Small intestine (tissue), 7 donors: ENCODE measurements around the gene RPRD1A. TPM values are rescaled to one million over a fixed set of nuclear protein-coding genes. Genes with fewer than 3 reads are reported as not detected.
"Not testable (repeated sequence)": the region's sequence is repeated elsewhere in the genome, so short reads cannot be mapped to it uniquely, and the experiment has no call there.

ENCODE experiments used
- DNase-seq, 2 donors: peaks; one replicate each; pipeline versions ENCODE4 v3.0.0 to v3.0.0-alpha.2; 2013
- FAIRE-seq: peaks from 2 replicates; lab custom pipeline; 2012; peaks lifted over from hg19 to GRCh38; lab: Jason Lieb, UNC
- H3K27ac ChIP-seq, 3 donors: one replicate each; pipeline ENCODE4 v1.5.1; 2013; ENCODE audit warnings: low read length in 2 of 3, mild to moderate bottlenecking in 2 of 3, control low read depth in 1 of 3, inconsistent platforms in 1 of 3, low read depth in 1 of 3, moderate library complexity in 1 of 3
- H3K27me3 ChIP-seq, 3 donors: one replicate each; pipeline ENCODE4 v1.6.1; 2013; ENCODE audit warnings: low read length in 3 of 3, inconsistent platforms in 1 of 3; ENCODE audit not compliant: control insufficient read depth in 3 of 3, insufficient read depth in 3 of 3
- H3K36me3 ChIP-seq, 3 donors: one replicate each; pipeline ENCODE4 v1.6.1; 2013; ENCODE audit warnings: low read length in 3 of 3, inconsistent platforms in 1 of 3, low read depth in 1 of 3, mild to moderate bottlenecking in 1 of 3, moderate library complexity in 1 of 3; ENCODE audit not compliant: control insufficient read depth in 3 of 3, insufficient read depth in 2 of 3
- H3K4me1 ChIP-seq, 3 donors: one replicate each; pipeline ENCODE4 v1.6.1; 2013; ENCODE audit warnings: low read length in 2 of 3, inconsistent platforms in 1 of 3, low read depth in 1 of 3, mild to moderate bottlenecking in 1 of 3, moderate library complexity in 1 of 3; ENCODE audit not compliant: control insufficient read depth in 3 of 3, insufficient read depth in 2 of 3
- H3K4me3 ChIP-seq, 3 donors: one replicate each; pipeline ENCODE4 v1.5.1; 2013; ENCODE audit warnings: low read length in 3 of 3, control low read depth in 1 of 3, inconsistent platforms in 1 of 3, low read depth in 1 of 3, mild to moderate bottlenecking in 1 of 3, moderate library complexity in 1 of 3
- H3K9me3 ChIP-seq, 2 donors: one replicate each; pipeline ENCODE4 v1.6.1; 2013; ENCODE audit warnings: low read depth in 1 of 2, low read length in 1 of 2; ENCODE audit not compliant: control insufficient read depth in 2 of 2, insufficient read depth in 1 of 2
- WGBS, 3 donors: extraction: QIAGEN DNeasy Blood & Tissue Kit; methylation state at CpG; one replicate each; pipeline ENCODE4 v1.1.7; 2013; 5-methylcytosine and 5-hydroxymethylcytosine counted together
- polyA plus RNA-seq, 4 donors: library from polyadenylated mRNA; stranded (reverse) in 3 of 4; unstranded in 1 of 4; fragments of 200-250 nt in 3 of 4; fragments of 120-200 nt in 1 of 4; gene quantifications; one replicate each; pipeline versions ENCODE4 v1.2.1 to v1.2.3, GENCODE V29; 2013
- donor health status: healthy with polysubstance abuse.
- donor health status: control.
- donor health status: control.
- donor health status: Bipolar disorder and iron deficiency.
- donor health status: healthy.

Gene RPRD1A
- polyA plus RNA-seq, 4 donors = 11.1 to 49.8 (median 19.4) TPM

DNA sequence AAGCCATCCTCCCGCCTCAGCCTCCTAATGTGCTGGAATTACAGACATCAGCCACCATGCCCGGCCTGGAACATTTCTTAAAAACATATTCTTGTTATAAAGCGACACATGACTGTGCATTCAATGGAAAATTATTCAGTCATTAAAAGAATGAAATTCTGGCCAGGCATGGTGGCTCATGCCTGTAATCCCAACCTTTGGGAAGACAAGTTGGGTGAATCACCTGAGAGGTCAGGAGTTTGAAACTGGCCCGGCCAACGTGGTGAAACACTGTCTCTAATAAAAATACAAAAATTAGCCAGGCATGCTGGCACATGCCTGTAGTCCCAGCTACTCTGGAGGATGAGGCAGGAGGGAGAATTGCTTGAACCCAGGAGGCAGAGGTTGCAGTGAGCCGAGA lies 21.6 kb upstream of the RPRD1A start:
- no peak overlapping the region for H3K4me3 ChIP-seq
- H3K36me3 ChIP-seq = no peaks in the 10 kb centered on the region
- H3K27ac ChIP-seq = no peak overlapping the region
- 81 to 86% (median 83%) methylated on average over 6 of the region's 6 CpGs for WGBS, 3 donors
- no peaks in the 10 kb centered on the region for H3K9me3 ChIP-seq
- no peaks in the 10 kb centered on the region for H3K27me3 ChIP-seq
- DNase-seq (no peak), FAIRE-seq (no peak)
- H3K4me1 ChIP-seq = no peaks in the 10 kb centered on the region

DNA sequence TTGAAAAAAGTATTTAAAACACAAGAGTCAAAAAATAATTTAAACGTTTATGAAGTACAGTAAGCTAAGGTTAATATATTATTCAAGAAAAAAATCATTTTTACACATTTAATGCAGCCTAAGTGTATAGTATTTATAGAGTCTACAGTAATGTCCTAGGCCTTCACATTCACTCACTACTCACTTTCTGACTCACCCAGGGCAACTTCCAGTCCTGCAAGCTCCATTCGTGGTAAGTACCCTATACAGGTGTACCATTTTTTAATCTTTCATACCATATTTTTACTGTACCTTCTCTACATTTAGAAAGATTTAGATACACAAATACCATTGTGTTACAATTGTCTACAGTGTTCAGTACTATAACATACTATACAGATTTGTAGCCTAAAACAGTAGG lies 20.9 kb upstream of the RPRD1A start:
- H3K36me3 ChIP-seq = no peaks in the 10 kb centered on the region
- 64 to 77% (median 69%) methylated on average over 2 of the region's 2 CpGs for WGBS, 3 donors
- DNase-seq = no peak
- H3K4me1 ChIP-seq = no peaks in the 10 kb centered on the region
- no peak for FAIRE-seq
- no peak overlapping the region for H3K27ac ChIP-seq
- no peaks in the 10 kb centered on the region for H3K27me3 ChIP-seq
- no peaks in the 10 kb centered on the region for H3K9me3 ChIP-seq
- H3K4me3 ChIP-seq = no peak overlapping the region

- Histone ChIP-seq H3K9me3 (no peaks in the 10 kb centered on the region), H3K27me3 (no peaks in the 10 kb centered on the region), H3K4me3 (no peak overlapping the region), H3K4me1 (no peaks in the 10 kb centered on the region), H3K27ac (no peak overlapping the region), H3K36me3 (no peaks in the 10 kb centered on the region)
- no peak for FAIRE-seq
- WGBS, 3 donors = 85 to 89% (median 88%) methylated on average over 8 of the region's 8 CpGs
- no peak for DNase-seq
Observed at GRCh38 chr18:36086186-36086585, 18.8 kb upstream of the RPRD1A start.

- peaks cover 0 to 1% of the 10 kb centered on the region in 2 donors for H3K9me3 ChIP-seq
- FAIRE-seq (no peak), DNase-seq (no peak)
- H3K27ac ChIP-seq = no peak overlapping the region
- H3K4me1 ChIP-seq = no peaks in the 10 kb centered on the region
- H3K4me3 ChIP-seq = no peak overlapping the region
- 87 to 100% (median 90%) methylated on average over 4 of the region's 4 CpGs for WGBS, 3 donors
- H3K27me3 ChIP-seq = peaks cover 0 to under 1% (median 0%) of the 10 kb centered on the region in 3 donors
- H3K36me3 ChIP-seq = no peaks in the 10 kb centered on the region
Observed at GRCh38 chr18:36085195-36085594, 17.8 kb upstream of the RPRD1A start.

DNA sequence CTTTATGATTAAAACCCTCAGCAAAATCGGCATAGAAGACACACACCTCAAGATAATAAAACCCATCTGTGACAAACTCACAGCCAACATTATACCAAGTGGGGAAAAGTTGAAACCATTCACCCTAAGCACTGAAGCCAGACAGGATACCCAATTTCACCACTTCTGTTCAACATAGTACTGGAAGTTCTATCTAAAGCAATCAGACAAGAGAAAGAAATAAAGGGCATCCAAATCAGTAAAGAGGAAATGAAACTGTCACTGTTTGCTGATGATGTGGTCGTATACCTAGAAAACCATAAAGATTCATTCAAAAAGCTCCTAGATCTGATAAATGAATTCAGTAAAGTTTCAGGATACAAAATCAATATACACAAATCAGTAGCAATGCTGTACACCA lies 16.4 kb upstream of the RPRD1A start:
- DNase-seq (no peak), FAIRE-seq (no peak)
- Histone ChIP-seq H3K9me3 (peaks cover 0 to 15% of the 10 kb centered on the region in 2 donors), H3K36me3 (no peaks in the 10 kb centered on the region), H3K4me3 (no peak overlapping the region), H3K27me3 (peaks cover 0 to 3% (median 0%) of the 10 kb centered on the region in 3 donors), H3K27ac (no peak overlapping the region), H3K4me1 (no peaks in the 10 kb centered on the region)
- WGBS, 3 donors = 47 to 61% (median 55%) methylated on average over 2 of the region's 2 CpGs

- not testable (repeated sequence) for H3K27me3 ChIP-seq, H3K4me1 ChIP-seq, FAIRE-seq, DNase-seq, H3K4me3 ChIP-seq, H3K36me3 ChIP-seq, H3K27ac ChIP-seq
- peaks cover 0 to 15% of the 10 kb centered on the region in 2 donors for H3K9me3 ChIP-seq
- WGBS, 3 donors = 84 to 89% (median 87%) methylated on average over 2 of the region's 2 CpGs
Observed at GRCh38 chr18:36081118-36081517, 13.8 kb upstream of the RPRD1A start.

GRCh38 chr18:36078751-36079529 lies 11.6 kb upstream of the RPRD1A start:
- DNase-seq = no peak
- WGBS, 3 donors = 78 to 87% (median 82%) methylated on average over 6 of the region's 6 CpGs
- H3K9me3 ChIP-seq = peaks cover 0 to 15% of the 10 kb centered on the region in 2 donors

GRCh38 chr18:36077764-36078163 lies 10.4 kb upstream of the RPRD1A start:
- FAIRE-seq, H3K27me3 ChIP-seq, H3K4me3 ChIP-seq, H3K36me3 ChIP-seq, DNase-seq, H3K27ac ChIP-seq, H3K4me1 ChIP-seq: not testable (repeated sequence)
- WGBS, 3 donors = 96% methylated on average over 25 of the region's 27 CpGs; no CpG with 5 or more reads in 2 of the 3 donors
- H3K9me3 ChIP-seq = peaks cover 0 to 15% of the 10 kb centered on the region in 2 donors

More at GRCh38 chr18:36078751-36079529, 11.6 kb upstream of the RPRD1A start:
- Histone ChIP-seq H3K27ac (no peak overlapping the region), H3K27me3 (peaks cover 0 to 3% (median 2%) of the 10 kb centered on the region in 3 donors), H3K4me1 (no peaks in the 10 kb centered on the region), H3K36me3 (no peaks in the 10 kb centered on the region), H3K4me3 (no peak overlapping the region)
- no peak for FAIRE-seq
